ENCODE results near the gene PNLIPRP3.

PNLIPRP3 gene

DNA sequence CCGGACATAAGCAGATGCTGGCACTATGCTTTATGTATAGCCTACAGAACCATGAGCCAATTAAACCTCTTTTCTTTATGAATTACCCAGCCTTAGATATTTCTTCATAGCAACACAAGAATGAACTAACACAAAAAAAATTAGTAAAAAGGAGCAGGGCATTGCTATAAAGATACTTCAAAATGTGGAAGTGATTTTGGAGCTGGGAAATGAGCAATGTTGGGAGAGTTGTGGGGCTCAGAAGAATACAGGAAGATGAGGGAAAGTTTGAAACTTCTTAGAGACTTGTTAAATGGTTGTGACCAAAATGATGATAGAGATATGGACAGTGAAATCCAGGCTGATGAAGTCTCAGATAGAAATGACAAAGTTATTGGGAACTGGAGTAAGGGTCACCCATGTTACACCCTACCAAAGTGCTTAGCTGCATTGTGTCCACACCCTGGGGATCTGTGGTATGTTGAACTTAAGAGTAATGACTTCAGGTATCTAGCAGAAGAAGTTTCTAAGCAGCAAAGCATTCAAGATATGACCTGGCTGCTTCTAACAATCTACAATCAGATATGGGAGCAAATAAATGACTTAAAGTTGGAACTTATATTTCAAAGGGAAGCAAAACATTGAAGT lies 24.2 kb downstream of the PNLIPRP3 start:
- no peak for DNase-seq

DNA sequence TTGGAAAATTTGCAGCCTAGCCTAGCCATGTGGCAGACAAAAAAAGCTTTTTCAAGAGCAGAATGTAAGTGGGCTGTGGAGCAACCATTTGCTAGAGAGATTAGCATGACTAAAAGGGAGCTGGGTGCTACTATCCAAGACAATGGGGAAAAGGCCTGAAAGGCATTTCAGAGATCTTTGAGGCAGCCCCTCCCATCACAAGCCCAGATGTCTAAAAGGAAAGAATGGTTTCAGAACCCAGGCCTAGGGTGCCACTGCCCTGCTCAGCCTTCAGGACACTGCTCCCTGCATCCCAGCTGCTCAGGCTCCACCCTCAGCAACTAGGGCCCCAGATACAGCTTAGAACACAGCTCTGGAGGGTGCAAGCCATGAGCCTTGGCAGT lies 24.7 kb downstream of the PNLIPRP3 start:
- DNase-seq = no peak

DNA sequence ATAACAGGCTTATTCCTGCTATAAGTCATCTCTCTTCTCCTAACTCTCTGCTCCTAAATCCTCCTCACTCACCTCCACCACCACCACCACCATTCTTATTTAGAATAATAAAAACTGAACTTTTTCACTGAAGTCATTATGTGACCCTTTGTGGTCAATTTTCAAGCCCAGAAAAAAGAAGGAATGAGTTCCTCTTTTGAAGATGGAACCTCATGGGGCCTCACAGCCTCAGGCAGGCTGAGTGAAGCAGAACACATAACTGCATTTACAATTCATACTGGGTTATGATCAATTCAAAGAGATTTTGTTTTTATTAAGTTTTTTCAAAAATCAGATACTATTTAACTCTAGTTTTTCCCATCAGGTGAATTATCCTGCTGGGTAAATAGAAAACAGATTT lies 29.8 kb downstream of the PNLIPRP3 start:
- no peak for DNase-seq

DNA sequence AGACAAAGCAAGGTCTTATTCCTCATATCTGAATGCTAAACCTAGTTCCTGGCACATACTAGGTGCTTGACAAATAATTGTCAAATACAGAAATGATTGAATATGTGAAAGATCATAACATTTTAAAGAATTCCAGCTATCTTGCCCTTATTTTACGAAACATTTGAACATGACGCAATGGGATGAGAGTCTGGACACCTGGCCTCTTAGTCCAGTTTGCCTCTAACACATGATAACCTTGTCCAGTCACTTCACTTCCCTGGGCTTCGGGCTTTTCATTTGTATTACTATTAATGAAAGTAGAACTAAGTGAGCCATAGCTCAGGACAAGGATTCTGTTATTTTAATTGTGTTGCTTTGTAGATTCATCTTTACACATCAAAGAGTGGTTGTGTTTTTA lies 32.6 kb downstream of the PNLIPRP3 start:
- no peak for DNase-seq

DNA sequence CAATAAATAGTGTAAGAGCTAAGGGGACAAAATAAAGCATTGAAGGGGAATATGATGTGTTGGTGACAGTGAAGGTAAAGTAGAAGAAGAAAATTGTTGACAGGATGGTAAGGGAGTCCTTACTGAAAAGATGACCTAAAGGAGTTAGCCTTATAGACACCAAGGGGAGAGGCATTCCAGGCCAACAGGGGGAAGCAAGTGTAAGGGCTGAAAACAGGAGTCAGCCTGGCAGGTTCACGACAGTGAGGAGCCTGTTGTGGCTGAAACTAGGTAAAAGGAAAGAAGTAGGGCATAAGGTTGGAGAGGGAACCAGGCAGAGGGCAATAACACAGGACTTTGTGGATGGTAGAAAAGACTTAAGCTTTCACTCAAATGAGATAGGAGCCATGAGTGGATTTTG lies 34.0 kb downstream of the PNLIPRP3 start:
- DNase-seq = no peak

DNA sequence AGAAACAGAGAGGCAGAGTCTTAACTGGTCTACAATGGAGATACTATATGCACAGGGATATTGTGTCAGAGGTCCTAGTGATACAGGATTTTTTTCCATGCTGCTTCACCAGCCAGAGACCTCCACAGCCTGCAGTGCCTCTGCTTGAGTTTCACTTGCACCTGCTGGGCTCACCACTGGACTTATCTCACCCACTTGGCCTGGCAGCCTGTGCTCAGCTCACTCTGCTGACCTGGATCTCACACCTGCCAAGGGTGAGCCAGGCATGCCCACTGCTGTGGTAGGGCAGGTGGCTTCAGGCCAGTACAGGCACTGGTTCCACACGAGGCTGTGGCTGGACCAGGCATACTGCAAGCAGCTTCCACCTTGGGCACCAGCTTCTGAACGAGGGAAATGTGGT lies 36.6 kb downstream of the PNLIPRP3 start:
- no peak for DNase-seq

DNA sequence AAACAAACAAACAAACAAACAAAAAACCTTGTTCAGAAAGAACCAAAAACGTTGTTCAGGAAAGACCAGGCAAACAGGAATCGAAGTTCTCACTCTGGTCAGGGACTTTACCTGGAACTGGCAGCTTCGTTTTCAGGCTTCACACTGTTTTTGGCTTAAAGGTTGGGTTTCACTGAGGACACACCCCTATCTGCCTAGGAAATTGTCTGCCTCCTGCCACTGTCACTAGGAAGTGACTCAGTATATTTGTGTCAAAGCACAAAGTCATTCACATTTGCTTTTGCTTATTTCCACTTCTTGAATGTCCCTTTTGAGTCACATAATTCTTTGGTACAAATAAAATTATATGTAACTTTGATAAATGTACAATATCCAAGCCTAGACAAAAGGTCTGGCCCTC lies 37.9 kb downstream of the PNLIPRP3 start:
- DNase-seq = no peak

DNA sequence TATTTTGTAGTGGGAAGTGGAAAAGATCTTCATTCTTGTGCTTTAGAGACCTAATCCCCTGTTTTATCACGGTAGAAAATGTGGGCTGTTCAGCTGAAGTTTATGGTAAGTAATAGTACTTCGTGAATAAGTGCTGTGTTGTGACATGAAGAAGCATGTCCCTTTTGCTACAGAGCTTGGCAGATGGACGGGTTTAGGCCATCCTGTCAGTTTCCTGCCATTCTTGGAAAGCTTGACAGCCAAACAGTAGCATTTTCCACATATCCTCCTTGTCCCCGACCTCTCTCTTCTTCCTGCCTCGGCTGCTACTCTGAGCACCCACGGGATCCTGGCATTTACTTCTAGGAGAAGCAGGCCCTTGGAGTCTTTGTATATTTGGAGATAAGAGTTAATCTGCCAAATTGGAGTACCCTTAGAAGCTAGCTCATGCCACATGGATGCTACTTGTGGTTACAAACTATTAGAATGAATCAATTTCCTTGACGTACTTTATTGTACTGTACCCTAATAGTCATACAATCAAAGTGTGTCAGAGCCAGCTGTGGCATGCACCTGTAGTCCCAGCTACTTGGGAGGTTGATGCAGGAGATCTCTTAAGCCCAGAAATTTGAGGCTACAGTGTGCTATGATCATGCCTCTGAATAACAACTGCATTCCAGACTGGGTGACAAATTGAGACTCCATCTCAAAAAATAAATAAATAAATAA lies 39.2 kb downstream of the PNLIPRP3 start:
- DNase-seq = no peak

DNA sequence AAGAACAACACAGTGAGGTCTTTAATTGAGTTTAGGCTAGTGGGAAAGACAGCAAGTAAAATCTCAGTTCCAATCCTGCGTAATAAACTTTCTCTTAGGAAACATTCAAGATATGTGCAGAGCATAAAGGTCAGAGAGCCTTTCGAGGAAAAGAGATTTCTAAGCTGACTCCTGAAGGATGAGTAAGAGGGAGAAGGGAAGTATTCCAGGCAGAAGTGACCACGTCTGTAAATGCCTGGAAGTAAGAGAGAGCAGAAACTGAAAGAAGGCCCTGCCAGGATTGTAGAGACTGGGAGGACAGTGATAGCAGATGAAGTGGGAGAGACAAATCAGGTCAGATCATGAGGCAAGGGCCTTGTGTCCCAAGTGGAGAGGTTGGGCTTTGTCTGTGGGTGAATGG lies 41.8 kb downstream of the PNLIPRP3 start:
- no peak for DNase-seq

DNA sequence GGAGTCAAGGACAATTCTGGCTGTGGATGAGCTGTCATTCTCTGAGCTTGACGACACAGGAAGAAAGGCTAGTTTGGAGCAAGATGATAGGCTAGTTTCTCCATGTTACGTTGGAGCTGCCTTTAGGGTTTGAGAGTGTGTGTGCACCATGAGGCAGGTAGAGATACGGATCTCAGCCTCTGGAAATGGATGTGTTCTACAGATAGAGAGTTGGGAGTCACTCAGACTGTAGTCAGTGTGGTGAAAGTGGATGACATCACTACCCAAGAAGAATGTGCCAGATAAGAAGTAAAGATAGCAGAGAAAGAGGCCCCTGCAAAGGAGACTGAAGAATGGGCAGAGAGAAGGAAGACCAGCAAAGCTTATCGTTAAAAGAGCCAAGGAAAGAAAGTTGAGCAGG lies 42.4 kb downstream of the PNLIPRP3 start:
- DNase-seq = no peak

DNA sequence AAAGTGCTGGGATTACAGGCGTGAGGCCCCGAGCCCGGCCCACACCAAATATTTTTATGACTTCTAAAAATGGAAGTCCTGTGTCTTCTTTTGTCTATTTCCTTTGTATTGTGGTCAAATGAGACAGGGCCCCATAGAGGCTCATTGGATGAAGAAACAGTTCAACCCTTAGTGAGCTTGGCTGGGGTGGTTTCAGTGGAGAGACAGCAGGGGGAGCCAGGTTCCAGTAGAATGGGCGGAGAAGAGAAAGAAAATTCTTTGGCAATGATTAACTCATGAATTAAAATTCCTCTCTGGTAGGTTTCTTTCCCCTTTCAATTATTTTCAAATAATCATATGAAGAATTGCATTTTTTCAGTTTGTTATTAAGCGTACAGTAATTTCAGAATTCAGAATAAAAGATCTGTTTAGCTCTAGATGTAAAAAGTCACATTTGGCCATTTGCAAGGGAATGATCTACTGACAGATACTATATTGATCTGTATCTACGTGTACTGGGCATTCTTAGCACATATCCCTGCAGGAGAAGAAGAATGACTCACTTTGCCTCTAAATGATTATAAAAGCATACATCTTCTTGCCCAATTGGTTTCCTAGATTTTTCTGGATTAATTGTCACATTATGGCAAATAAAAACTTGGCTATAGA lies 43.2 kb downstream of the PNLIPRP3 start:
- DNase-seq = no peak

DNA sequence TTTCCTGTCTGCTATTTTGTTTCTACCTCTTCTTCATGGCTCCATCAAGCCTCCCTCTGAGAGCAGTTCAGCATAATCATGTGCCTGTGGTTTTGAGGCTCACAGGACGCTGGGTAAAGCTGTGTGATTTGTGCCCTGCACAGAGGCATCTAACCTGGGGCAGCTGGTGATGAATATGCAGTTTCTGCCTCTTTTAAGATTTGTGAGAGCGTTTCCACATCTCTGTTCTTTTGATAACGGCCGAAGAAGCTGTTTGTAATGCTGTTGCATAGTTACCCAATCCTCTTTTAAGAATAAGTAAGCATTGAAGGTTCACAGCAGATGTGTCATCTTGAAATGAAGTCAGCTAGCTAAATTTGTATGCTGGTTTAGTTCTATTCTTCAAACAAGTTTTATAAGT lies 45.2 kb downstream of the PNLIPRP3 start:
- no peak for DNase-seq

DNA sequence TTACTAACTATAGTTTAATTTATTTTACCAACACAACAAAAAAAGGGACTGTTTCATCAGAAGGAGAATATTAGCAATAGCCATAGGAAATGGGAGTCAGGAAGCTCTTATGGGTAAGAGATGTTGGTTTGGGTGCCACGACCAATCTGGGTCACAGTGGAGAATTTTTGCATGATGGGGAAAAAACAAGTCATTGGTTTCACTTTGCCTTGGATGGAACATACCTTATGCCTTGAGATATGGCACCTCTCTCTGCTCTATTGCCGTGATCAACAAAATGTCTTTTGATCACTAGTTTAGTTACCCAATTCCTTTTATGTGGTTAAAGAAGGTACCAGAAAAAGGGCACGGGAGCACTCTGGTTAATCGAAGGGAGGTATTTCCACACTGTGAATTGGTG lies 48.2 kb downstream of the PNLIPRP3 start:
- no peak for DNase-seq

DNA sequence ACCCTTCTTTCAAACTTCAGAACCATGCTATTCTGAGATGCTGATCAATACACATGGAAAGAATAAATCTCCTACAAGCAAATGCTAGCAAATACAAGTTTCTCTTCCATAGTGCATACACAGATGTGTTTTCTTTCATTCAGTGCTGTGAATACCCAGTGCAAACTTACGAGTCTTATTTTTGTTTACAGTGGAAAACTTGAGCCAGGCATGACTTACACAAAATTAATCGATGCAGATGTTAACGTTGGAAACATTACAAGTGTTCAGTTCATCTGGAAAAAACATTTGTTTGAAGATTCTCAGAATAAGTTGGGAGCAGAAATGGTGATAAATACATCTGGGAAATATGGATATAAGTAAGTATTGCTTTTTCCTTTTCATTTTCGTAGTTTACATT lies 48.8 kb downstream of the PNLIPRP3 start:
- no peak for DNase-seq

DNA sequence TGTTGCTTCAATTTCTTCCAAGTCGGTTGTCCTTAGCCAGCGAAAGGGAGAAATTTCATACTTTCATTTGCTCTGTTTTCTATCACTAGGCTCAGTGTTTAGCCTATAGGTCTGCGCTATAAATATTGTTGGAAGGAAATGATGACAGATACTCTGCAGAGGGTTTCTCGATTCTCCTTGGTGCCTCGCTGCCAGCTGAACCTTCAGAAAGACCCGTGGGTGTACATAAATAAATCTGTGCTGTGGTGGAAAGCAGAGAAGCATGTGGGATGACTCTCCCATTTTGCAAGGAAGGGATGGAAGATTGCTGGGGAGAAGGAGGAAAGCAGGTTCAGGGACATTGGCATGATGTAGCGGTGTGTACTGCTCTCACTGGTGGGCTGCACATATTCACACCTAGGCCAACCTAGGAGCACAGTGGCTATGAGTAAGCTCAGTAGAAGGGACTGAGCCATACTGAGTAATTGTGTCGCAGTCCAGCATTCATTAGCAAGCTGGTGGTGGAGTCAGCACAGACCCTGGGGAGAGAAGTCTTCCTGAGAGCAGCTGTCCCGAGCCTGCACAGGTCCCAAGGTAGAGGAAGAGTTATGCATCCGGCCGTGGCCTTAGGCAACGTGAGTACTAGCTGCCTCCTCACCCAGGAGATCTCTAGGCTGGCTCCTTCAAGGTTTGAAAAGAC lies 50.5 kb downstream of the PNLIPRP3 start:
- DNase-seq = no peak

DNA sequence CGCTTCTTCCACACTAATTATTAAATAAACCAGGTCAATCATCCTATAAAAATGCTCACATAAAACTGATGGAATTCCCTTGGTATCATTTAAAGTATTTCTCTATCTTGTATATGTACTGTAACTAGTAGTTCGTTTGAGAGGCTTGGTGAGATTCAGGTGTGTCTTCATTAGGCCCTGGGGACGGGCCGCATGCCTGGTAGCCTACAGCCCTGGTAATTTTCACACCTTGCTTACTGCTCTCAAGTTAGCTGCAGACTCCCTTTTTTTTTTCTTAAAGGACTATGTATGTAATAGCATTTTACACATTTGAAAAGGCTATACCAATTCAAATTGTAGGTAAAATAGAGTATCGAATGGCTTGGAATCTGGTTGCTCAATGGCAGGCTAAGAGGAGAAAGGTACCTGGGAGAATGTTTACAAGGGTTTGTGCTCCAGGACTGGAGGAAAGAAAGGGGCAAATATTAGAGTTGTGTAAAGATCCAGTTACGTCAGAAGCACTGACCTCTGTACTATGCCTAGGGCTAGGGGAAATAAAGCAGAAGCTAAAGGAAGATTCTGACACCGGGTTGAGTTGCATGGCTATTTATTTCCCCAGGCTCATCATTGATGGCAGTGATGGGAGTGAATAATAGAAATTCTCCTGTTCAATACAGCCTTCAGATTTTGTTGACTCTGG lies 59.3 kb downstream of the PNLIPRP3 start:
- DNase-seq = no peak

DNA sequence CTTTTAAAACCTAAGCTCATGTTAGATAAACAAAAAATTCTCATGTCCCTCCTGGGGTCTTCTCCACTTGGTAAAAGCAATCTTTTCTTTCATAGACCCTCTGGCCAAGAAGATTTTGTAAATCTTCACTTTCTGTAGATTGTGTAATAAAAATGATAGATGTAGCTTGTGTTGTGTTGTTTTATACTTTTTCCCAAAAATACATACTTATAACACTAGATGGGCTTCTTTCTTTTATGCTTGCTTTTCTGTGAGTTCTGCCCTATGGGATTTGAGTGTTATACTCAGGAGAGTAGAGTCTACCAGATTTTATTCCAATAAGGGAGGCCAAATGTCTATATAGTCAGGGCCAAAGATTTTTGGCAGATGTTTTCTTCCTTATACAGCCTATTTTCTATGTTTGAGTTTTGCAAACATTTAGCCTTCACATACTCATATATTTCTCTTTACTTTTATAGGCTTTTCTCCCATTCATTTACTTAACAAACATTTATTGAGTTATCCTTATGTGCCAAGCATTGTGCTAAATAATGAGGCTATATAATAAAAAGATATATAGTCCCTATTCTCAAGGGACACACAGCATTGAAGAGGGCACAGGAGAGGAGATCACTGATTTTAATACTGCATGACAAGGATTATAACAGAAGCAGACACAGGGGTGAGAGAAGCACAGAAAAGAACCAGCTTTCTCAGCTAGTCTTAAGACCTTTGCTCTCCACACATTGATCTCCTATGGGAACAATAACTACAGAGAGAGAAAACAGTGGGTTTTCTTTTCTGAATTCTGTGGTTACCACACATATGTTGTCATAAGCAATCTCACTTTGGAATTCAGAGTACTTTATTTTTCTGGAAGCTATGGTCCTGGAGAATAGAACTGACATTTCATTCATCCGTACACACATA lies 60.1 kb downstream of the PNLIPRP3 start:
- DNase-seq = no peak

DNA sequence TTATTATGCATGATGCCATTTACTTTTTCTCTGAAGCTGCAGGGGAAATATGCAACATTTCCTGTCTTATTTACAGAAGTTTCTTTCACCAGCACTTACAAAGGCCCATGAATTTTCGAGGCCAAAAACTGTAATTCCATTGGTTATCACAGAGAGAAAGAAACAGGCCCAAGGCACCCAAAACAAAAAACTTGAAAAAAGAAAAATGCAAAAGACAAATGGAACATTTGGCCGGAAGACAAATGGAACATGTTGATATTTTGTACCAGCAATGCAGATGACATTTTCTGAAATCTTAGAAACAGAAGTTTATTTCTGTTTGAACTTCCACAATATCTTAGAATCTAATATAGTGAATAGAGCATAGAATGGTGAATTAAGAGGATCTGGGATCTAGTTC lies 61.8 kb downstream of the PNLIPRP3 start:
- no peak for DNase-seq

DNA sequence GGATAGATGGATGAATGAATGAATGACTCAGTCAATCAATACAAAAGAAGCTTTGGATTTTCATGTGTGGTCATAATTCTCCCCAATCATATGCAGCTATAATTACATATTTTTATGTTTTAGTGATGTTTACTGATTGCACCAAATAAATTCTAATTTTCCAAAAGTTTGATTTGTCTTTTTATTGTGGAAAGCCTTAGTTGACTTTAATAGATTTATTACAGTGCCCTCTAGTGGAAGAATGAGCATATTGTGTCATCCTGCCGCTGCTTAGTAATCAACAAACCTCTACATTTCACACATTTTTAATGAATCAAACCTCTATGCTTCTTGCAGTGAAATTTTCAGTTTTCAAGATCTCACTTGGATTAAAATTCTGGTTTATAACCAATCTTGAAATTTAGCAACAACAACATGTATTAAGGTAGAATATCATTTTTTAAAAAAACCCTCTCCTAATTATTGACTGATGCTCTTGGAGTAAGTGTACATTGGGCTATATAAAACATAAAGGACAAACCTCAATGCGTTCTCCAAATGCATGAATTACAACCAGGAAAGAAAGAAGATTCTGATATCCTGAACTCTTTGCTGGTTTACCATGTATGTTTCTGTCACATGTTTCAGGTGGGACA lies 62.5 kb downstream of the PNLIPRP3 start:
- DNase-seq = no peak

DNA sequence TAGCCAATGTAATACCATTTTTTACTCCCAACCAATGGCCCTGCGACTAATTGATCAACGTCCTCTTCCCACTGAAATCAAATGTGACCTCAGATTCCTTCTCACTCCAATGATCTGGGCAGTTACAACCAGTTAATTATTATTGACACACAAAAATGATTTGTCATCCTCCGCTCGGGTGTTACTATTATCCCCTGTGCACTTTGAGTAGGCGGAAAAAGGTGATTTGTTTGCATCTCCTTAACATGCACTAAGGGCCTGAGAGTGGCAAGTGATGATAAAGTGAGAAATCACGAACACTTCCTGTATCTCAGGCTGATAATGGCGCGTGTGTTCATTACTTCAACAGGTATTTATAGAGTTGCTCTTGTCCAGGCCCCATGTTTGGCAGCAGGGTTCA lies 77.1 kb downstream of the PNLIPRP3 start:
- DNase-seq = no peak

DNA sequence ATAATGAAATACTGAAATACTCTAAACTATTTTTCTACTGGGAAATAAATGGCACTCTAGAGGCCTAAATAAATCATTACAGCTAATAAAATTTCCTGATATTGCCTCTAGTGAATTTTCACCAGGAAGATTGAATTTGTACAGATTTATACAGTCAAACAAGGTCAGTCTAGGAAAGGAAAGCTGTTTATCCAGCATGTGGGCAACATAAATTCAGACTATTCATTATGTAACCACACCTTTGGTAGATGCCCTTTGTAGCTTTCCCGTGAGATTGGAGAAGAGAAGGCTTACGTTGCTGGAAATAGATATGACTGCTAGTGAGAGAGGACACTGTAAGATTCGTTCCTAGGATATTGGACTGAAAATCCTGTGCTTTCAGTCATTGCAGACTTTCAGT lies 82.9 kb downstream of the PNLIPRP3 start:
- no peak for DNase-seq

DNA sequence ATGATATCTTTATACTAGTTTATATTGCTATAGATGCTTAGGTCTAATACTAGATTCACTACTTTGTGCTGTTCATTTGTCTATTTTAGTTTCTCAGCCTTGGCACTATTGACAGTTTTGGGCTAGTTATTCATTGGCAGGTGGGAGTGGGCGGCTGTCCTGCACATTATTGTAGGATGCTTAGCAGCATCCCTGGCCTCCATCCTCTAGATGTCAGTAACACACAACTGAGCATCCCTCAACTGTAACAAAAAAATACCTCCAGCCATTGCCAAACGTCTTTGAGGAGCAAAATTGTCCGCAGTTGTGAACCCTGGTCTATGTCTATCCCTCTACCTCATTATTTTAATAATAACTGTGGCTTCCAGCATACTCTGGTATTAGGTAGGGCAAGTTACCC lies 83.7 kb downstream of the PNLIPRP3 start:
- DNase-seq = no peak
